NCI-H2171 treated with DMSO at 0.1 percent for 48 hours (cell line): Measurements from ENCODE around the gene ATIC.

Experiments
- DNase-seq: peaks from one replicate; lab custom pipeline; 2025; lab: John Stamatoyannopoulos, UW

The ATIC gene

DNA sequence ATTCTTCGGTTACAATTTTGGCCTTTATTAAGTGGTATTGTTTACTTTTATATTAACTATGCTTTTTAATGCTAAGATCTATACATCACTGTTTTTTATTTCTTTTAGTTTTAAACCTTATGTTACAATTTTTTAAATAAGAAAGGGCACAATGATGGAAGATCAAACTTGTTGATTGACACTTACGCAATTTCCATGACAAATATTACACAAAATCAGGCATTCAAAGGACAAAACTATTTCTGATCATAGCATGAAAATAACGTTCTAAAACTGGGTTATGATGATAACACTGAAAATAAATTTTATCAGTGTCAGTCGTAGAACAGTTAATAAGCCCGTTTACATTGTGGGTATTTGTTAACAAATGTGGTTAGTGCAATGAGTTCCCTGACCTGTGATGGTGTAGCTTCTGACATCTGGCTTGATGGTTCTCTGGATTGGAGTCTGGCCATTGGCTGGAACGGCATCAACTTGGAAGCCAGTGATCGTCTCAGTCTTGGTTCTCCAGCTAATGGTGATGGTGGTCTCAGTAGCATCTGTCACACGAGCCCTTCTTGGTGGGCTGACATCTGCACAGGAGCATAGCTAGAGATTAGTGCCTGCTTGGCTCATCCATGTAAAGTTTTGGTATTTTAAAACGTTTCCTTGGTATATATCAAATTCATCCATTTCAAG, 64.4 kb downstream of the ATIC start:
- DNase-seq: no peak

DNA sequence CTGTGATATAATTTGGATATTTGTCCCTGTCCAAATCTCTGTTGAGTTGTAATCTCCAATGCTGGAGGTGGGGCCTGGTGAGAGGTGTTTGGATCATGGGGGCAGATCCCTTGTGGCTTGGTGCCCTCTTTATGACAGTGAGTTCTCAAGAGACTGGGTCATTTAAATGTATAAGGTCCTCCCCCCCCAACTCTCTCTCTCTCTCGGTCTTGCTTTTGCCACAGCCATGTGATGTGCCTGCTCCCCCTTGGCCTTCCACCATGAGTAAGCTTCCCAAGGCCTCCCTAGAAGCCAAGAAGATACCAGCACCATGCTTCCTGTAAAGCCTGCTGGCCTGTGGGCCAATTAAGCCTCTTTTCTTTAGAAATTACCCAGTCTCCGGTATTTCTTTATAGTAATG, 65.4 kb downstream of the ATIC start:
- DNase-seq: no peak

DNA sequence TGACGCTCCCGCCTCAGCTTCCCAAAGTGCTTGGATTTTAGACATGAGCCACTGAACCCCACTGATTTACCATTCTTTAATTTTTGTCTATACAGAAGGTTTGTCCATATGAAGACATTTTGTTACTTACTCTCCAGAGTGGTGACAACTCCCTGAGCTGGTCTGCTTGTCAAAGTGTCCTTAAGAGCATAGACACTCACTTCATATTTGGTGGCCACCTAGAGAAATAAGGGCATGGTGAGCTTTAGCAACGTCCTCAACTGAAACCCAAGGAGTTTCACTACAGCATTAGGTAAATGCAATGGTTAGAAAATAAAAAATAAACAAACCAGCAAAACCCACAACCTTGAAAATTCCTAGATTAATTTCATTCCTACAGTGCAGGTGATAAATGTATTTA, 66.2 kb downstream of the ATIC start:
- DNase-seq: no peak

DNA sequence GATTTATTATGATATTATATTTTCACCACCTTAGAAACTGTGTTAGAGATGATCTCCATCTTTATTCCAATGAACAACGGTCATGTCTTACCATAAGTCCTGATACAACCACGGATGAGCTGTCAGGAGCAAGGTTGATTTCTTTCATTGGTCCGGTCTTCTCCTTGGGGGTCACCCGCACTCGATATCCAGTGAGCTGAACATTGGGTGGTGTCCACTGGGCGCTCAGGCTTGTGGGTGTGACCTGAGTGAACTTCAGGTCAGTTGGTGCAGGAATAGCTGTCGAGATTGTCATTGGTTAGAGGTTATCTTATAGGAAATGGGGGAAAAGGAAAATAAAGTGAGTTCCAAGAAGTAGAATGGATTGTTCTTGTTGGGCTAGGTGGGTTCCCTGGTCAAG, 67.2 kb downstream of the ATIC start:
- no peak for DNase-seq

DNA sequence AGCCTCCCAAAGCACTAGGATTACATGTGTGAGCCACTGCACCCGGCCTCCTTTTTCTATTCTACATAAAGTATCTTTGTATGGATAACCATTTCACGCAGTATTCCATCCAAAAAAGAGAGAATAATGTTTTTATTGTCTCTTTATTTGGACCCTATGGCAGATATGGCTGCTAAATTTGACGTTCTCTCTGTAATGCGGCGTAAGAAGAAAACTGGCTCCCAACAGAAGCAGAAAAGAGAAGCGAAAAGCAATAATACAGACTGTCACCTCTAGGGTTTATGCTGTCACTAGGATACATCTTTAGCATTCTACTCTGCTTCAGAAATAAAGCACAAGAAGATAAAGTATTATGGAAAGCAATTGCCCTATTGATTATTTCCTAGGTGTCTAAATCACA, 68.1 kb downstream of the ATIC start:
- no peak for DNase-seq

DNA sequence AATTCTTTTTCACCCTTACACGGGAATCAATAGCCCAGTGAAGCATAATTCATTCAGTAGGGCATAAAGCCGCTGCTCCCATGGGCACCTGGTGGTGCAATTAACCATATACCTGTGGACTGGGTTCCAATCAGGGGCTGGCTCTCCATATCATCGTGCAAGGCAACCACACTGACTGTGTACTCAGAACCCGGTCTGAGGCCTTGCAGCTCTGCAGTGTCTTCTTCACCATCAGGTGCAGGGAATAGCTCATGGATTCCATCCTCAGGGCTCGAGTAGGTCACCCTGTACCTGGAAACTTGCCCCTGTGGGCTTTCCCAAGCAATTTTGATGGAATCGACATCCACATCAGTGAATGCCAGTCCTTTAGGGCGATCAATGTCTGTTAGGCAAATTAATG, 68.8 kb downstream of the ATIC start:
- no peak for DNase-seq

DNA sequence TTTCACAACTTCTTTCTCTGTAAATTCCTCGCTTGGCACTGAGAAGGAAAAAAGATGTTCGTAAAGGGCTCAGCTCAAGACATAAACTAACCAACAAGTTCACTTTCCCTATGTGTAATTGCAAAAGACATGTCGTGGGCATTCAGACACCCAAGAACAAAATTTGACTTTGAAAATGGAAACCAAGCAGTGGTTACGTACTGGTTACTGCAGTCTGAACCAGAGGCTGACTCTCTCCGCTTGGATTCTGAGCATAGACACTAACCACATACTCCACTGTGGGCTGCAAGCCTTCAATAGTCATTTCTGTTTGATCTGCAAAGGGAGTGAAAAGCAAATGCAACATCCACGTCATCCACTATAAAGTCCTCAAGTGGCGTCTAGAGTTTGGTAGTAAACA, 70.2 kb downstream of the ATIC start:
- no peak for DNase-seq

DNA sequence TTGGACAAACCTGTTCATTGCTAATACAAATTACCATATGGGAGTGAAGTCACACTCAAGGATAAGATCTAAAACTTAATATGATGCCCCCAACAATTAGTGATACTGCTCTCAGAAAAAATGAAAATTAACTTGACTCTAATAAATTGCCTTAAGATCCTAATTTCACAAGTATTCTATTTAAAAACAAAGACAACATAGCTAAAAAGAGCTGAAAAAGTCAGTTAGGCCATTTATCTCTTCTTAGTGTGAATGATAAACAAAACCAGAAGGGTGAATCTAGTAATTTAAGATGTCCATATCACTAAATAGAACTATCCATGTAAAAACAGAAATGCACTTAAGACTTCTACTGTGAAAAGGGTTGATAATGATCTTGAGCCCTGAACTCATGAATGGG, 70.6 kb downstream of the ATIC start:
- no peak for DNase-seq

DNA sequence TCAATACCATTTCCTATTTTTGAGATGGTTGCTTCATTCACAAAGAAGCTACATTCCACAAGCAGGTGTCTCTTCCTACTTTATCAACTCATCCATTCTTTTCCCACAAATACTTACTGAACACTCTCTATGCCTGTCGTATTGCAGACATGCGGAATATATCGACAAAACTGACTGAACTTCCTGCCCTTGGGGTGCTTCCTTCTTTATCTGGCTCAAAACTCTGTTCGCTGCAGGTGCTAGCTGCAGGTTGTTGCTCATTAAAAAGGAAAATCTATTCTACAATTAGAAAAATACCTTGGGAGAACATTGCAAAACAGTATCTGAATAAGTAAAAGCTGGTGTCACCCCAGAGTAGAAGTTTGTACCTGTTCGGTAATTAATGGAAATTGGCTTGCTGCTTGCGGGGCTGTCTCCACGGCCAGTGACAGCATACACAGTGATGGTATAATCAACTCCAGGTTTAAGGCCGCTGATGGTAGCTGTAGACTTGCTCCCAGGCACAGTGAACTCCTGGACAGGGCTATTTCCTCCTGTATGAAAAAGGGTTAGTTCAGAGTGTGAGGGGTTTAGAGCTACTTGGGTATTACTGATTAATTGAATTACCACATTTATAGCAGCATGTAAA, 71.9 kb downstream of the ATIC start:
- DNase-seq: no peak

DNA sequence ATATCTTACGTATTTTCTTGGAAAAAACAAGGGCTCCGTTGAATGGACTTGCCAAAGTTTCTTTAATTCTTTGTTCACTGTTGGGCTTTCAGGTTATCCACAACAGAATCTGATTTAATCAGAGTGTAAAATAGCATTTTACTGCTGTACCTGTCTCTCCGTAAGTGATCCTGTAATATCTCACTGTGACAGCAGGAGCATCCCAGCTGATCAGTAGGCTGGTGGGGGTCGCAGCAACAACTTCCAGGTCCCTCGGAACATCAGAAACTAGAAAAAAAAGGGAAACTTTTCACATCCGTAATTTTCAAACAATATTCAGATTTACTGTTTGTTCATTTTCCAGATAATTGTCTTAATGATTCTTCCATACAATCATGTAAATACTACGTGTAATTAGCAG, 72.9 kb downstream of the ATIC start:
- DNase-seq: no peak

DNA sequence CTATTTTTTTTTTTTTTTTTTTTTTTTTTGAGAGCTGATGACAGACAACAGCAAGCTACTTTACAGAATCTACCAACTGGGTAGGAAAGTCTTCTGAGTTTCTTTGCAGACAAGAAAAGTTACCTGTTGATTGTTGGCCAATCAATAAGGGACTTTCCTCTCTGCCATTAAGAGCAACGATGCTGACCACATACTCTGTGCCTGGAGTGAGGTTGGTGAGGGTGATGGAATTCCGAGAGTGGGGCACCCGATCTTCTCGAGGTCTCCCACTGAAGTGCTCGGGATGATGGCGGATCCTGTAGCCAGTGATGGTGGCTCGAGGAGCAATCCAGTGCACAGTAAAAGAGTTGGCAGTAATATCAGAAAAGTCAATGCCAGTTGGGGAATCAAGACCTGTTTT, 74.7 kb downstream of the ATIC start:
- no peak for DNase-seq

DNA sequence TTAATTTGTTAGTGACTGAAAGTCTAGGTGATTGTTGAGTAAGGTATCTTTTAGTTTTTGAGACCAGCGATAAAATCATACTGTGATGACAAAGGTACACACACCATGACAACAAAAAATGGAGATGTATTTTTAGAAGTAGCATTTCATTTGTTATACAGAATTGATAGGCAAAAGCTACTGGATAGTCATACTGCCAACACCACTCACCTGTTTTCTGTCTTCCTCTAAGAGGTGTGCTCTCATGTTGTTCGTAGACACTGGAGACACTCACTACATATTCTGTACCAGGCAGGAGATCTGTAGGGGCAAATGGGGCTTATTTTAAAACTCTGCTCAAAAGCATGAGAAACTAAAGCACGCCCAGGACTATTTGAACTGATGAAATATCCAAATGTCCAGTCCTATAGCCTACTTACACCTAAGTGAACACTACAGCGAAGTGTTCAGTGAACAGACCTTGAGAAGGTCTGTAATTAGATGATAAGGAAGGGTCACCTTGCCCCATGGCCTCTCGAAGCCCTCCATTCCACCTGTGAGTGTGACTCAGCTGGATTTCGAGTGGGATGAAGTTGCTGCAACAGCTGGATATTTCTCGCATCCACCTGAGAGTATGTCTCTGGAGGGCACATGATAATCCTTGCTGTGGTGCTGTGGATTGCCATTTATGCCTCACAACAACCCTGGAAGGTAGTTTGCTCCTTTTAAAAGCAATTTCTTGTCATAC, 76.3 kb downstream of the ATIC start:
- DNase-seq: no peak

DNA sequence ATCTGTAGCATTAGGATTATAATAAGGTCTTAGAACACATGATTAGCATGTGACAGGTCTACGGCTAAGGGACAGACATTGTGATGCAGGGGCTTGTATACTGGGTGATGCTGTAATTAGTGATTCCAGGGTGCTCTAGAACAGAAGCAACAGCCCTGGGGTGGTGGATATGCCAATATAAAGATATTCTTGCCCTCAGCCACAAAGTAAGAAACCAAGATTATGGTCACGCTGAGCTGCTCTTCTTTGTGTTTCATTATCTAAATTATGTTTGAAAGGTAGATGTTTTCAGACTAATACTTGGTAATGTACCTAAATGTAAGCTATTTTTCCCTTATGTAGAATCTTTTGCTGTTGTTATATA, 78.7 kb downstream of the ATIC start:
- DNase-seq: no peak

DNA sequence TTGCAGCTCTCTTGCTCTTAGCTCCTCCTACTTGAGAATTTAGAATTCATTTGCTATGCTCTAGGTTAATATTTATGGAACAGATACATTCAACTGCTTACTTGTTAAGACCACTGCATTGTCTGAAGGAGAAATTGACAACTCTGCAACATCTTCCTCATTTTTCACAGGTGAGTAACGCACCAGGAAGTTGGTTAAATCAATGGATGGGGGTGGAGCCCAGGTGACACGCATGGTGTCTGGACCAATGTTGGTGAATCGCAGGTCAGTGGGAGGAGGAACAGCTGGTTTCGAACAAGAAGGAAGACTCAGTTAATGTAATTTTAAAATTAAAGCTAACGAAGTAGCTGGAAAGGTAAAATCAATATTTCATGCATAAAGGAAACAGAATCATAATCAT, 79.7 kb downstream of the ATIC start:
- no peak for DNase-seq

DNA sequence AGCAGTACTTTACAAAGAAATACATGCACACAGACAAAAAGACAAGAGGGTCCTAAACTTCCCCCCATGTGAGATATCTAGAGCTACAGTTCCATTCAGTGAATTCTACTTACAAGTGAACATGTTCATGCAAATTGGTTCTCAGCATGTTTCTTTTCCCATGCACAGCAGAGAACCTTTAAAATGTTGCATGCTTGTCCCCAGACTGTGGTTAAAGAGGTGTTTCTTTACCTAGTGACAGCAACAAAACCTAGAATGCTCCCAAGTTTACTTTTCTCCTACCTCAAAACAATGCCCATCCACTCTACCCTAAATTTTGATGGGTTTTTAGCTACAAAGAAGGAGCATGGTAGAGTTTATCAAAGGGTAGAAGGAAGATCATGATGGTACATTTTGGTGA, 80.3 kb downstream of the ATIC start:
- no peak for DNase-seq

DNA sequence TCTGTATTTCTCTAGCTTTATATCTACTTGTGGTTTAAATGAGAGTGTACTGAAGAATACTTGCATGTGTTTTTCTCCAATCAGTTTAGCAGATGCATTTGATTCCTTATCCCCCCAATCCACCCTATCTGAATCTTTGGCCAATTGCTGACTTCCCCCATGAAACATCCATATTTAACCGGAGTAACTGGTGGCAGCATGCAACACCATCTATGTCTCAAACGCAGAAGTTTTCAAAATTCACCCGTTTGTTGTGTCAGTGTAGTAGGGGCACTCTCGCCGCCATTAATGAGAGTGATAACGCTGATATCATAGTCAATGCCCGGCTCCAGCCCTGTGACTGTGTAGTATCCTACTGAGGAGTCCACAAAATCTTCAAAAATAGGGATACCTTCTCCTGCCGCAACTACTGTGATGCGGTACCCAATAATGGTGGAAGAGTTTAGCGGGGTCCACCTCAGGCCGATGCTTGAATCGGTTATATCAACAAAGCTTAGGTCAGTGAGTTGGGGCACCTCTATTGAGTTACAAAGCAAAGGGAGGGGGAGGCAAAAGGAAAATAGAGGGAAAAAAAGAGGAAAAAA, 80.9 kb downstream of the ATIC start:
- DNase-seq: no peak

DNA sequence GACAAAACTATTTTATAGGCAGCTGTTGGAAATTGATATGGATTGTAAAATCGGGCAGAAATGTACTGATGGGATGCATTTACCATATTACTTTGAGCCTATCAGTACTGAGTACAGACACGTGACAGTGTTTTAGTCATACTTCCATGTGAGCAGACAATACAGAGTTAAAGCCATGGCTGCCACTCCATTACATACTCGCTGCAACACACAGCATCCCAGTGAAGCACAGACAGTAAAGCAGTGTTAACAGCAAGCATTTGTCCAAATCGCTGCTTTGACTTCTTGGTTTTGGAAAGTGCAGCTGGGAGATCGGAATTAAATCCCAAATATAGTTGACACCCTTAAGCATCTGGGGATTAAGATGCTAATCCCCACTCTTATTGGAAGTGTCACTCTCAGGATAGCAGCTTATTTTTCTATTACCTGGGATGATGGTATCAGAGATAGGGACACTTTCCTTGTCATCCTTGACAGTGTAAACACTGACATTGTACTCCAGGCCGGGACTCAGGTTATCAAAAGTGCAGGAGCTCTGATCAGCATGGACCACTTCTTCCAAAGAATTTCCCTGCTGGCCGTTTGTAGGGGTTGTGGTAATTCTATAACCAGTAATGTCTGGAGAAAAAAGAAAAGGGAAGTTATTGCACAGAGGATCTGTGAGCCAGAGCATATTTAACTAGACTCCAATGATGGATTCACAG, 82.4 kb downstream of the ATIC start:
- DNase-seq: no peak

DNA sequence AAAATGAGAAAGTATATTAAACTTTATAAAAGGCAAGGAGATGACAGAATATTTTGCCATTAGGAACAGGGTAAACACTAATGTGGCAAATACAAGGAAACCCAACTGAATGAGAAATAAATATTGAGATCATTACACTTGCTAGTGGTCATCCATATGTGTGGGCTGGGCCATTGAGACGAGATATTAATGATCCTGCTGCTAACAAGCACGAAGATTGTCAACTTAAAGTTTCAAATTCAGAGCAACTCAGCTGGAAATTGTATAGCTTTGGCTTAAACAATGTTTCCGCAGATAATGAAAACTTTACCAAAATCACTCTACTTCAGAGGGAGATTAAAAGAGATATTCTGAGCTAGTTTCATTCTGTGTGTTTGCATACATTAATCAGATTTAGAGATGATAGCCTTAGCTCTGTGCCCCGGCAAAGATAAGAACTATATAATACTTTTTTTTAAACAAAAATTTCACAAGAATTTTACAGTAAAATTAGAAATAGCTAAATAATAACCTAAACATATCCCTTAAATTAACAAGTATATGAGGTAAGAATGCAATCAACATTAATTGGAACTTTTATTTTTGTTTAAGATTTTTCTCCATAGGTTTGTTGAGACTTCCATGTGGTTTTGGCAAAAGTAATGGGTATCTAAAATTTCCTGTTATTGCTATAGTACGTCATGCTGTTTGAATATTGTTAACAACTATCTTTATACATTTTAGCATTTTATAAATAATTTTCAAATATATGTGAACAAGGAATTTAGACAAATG, 84.0 kb downstream of the ATIC start:
- no peak for DNase-seq

DNA sequence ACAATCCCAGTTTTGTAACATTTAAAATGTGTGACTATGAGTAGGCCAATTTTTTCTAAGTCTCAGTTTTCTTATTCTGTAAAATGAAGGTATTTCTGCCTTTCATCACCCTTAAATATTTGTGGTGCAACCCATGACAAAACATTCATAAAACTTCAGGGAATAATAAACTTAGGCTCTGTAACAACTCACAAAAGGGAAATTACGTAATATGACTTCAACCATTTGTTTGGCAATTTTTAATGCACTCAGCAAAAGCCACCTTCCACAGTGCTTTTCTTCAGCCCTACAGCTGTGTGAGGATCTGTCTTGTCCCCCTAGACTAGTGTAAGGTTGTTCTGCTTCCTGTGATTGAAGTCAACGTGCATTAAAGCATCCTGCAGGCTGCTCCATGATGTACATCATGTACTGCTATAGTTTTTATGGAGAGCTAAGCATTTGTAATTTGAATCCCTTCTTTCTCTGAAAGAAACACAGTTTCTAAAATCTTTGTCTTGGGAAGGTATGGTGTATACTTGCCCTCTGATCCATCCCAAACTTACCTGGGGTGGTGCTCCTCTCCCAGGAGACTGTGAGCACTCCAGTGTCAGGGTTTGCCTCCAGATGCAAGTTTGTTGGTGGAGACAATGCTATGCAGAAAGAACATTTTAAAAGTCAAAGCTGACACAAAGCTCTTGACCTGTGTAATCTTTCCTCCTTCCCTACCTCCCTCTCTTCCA, 84.9 kb downstream of the ATIC start:
- DNase-seq: no peak

DNA sequence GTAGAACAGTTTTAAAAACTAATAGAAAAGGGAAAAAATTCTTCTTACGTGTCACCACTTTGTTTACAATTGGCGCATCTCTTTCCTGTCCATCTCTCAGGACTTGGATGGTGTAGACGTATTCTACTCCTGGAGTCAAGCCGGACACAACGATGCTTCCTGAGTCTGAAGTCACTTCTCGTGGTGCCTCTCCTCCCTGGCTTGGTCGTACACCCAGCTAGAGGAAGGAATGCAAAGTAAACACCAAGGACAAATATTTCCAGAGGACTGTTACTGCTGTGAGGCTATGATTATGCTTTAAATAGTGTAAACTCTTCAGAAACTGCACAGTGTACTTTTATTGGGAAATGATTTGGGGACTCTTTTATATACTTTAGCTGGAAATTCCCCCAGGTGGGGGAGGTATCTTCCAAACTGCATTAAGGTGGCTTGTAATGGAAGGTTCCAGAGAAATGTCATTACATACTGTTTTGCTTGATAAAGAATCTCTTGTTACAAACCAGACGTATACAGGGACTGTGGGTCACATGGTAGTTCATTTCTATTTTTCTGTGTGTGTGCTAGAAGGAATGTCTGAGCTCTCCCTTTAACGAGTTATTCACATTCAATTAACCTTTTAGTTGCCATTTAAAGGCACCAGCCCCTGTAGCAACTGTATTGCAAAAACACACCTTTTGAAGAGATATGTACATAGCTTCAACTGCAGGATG, 85.9 kb downstream of the ATIC start:
- no peak for DNase-seq
